Activated CD4-positive, alpha-beta T cell treated with anti-CD3 and anti-CD28 coated beads, Interleukin-2, Interleukin-6, amounts not matched to agents 100 ng/mL and 50 ng/mL, durations not matched to agents 16 hours and 8 hours (primary cell): ENCODE measurements around the gene MAN1C1.
A peak's percentile ranks its signal among the peaks of the same experiment; 100 is the strongest.
"Not testable (repeated sequence)": the region's sequence is repeated elsewhere in the genome, so short reads cannot be mapped to it uniquely, and the experiment has no call there.

Experiments used
- DNase-seq: peaks from one replicate; pipeline ENCODE4 v3.0.0-alpha.2; 2020

Gene MAN1C1

GRCh38 chr1:25683731-25684130 lies 67.1 kb downstream of the MAN1C1 start:
- DNase-seq = no peak

DNA sequence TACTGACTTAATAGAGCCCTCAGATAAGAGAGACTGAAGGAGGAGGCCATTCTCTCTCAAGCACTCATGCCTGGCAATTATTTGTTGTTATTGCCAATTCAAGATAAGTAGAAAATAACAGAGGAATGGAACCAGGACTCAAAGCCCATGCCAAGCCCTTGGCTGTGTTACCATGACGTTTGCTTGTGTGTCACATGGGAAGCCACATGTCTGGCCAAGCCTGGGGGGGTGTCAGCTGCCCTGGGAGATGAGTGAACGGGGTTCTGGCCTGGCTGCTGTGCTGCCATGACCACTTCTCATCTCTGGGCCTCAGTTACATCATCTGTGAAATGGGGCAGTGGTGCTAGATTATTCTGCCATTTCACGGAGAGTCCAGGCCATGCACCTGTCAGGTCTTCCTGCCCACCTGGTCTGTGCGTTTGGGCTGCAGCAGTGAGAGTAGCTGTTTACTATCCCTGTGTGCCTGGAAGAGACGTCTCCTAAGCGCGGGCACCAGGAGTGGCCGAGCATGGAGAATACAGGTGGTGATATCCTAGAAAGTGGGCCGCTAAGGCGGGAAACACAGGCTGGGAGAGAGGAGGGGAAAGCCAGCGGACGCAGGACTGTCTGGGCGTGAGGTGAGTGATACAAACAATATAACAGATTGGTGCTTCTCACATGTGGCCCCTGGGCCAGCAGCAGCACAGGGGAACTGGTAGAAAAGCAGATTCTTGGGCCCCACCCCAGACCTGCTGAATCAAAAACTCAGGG lies 67.8 kb downstream of the MAN1C1 start:
- no peak for DNase-seq

- no peak for DNase-seq
Measured at GRCh38 chr1:25685211-25685750, 68.7 kb downstream of the MAN1C1 start.

- no peak for DNase-seq
Measured at GRCh38 chr1:25685938-25686665, 69.5 kb downstream of the MAN1C1 start.

GRCh38 chr1:25687221-25688017 lies 70.8 kb downstream of the MAN1C1 start:
- DNase-seq = no peak

DNA sequence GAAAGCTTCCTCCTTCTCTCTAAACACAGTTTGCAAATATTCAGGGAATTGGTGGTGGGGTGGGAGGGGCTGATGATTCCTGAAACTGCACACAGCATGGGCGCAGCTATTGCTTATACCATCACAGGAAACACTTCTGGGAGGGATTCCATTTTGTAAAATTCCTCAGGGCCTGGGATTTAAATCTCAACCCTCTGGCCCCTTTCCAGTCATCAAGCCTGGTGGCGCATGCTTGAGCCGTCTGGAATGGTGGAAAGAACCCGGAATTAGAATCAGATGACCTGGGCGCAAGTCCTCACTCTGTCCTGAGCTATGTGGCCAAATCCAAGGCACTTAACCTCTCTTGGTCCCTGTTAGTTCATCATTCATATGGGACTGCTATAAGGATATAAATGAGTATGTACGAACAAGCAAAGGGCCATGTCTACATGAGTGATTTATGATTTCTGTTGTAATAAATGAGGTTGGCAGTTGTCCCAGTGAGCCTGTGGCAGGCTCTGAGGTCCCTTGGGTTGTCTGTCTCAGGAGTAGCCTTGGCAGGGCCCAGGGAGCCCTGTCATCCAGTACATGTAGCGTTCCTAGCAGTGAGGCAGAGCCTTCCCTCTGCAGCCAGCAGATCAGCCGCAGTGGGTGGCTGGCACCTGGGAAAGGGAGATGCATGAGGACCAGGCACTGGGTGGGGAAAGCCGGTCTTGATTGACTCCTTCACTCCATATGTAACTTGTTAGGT lies 72.0 kb downstream of the MAN1C1 start:
- DNase-seq = no peak

- no peak for DNase-seq
Measured at GRCh38 chr1:25689686-25690381, 73.2 kb downstream of the MAN1C1 start.

GRCh38 chr1:25690396-25690956 lies 73.9 kb downstream of the MAN1C1 start:
- no peak for DNase-seq

DNA sequence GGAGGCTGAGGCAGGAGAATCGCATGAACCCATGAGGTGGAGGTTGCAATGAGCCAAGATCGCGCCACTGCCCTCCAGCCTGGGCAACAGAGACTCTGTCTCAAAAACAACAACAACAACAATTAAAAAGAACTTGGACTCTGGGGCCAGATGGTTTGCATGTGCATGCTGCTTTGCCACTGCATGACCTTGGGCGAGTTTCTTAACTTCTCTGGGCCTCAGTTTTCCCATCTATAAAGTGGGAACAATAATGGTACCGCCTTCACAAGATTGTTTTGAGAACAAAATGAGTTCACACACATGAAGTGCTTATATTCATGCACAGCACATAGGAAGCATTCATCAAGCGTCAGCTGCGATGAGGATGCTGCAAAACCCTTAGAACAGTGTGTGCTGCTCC lies 74.6 kb downstream of the MAN1C1 start:
- no peak for DNase-seq

DNA sequence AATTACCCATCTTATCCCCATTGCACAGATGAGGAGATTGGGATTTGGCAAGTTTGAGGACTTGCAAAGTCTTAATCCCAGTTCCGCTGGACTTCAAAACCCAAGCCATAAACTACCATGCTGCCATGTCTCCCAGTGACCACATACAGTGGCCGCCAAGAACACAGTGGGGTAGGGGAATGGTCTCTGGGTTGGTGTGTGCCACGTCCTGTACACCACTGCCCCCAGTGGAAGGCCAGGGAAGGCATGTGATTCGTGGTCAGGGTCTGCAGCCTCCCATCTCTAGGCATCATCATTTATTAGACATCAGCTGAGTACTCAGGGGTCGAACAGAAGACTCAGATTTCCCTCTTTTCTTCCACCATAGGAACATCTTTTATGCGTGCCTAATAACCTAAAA lies 76.0 kb downstream of the MAN1C1 start:
- no peak for DNase-seq

DNA sequence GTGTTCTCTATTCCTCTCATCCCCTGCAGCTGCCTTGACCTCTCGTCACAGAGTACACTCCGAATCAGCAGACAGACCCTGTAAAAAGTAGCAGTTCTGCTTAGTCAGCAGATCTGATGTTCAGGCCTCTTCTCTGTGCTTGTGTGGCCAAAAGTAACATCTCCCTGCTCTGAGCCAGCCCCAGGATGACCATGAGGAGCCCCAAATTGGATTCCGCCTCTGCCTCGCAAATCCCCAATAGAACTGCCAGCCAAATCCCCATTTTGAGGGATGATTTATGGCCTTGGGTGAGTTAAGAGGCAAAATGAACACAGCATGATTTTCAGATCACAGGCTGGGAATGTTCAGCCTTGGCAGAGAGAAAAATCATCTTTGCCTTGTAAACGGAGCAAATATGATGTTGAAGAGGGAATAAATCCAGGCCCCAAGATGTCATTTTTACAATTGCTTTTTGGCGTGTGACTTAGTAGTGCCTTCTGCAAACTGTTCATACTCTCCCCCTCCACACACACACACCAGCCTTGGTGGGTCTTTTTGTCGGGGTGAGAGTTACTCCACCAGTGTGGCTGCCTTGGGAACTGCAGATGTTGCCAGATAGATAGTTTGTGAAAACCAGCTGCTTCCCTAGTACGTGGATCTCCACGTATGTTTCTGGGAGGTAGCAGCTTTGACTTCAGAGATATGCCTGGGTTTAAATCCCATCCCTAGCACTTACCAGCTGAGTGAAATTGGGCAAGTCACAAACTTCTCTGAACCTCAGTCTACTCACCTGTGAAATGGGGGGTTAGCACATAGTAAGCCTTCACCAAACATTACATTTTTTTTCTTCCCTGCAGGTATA lies 77.8 kb downstream of the MAN1C1 start:
- no peak for DNase-seq

- DNase-seq = no peak
Measured at GRCh38 chr1:25695090-25695770, 78.6 kb downstream of the MAN1C1 start.

DNA sequence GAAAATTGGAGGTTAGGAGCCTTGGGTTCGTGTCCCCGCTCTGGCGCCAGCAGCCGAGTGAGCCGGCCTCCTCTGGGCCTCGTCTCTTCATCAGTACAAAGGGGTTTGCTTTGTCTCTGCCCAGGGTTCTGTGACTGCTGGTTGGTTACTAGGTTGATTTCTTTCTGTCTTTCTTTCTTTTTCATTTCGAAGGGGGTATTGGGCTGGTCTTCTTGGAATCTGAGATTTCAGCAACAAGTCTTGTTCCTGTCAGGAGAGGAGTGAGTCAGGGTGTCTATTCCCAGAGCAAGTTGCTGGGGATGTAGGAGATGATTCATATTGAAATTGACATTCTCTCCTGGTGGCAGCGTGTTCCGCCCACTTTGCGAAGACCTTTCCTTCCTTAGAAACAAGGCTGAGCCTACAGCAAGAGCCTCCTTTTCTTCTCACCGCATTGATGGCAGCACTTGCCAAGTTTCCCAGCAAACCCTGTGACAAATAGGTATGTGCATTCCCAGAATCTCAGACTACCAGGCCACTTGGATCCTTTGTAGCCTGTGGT lies 79.2 kb downstream of the MAN1C1 start:
- DNase-seq = peak; percentile 10

GRCh38 chr1:25696643-25697042 lies 80.1 kb downstream of the MAN1C1 start:
- not testable (repeated sequence) for DNase-seq

- DNase-seq = no peak
Measured at GRCh38 chr1:25697435-25698217, 81.0 kb downstream of the MAN1C1 start.

DNA sequence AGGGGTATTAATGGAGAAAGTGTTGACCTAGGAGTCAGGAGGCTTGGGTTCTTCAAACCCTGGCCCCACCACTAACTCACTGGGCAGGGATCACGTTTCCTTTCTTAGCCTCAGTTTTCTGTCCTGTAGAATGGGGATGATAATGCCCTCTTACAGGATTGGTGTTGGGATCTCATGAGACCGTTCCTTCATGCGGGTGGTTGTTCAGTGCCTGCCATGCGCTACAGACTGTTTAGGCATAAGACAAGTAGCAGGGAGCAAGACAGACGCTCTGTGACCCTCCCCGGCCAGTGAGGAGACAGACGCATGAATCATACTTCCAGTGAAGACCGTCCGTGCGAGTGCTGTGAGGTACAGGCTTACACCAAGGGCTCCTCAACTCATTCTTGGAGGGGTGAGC lies 81.7 kb downstream of the MAN1C1 start:
- DNase-seq = no peak

- DNase-seq = not testable (repeated sequence)
Measured at GRCh38 chr1:25699059-25699458, 82.5 kb downstream of the MAN1C1 start.

GRCh38 chr1:25699500-25700143 lies 83.0 kb downstream of the MAN1C1 start:
- no peak for DNase-seq
